GM18499 (cell line): ENCODE data around the gene S100PBP.

Experiments used
- ATAC-seq: cut with Tn5 transposase; IDR thresholded peaks from one replicate; pipeline ENCODE4 v1.9.1; 2021; ENCODE audit warnings: moderate number of reproducible peaks; ENCODE audit not compliant: insufficient read depth, unreplicated experiment

The S100PBP gene

DNA sequence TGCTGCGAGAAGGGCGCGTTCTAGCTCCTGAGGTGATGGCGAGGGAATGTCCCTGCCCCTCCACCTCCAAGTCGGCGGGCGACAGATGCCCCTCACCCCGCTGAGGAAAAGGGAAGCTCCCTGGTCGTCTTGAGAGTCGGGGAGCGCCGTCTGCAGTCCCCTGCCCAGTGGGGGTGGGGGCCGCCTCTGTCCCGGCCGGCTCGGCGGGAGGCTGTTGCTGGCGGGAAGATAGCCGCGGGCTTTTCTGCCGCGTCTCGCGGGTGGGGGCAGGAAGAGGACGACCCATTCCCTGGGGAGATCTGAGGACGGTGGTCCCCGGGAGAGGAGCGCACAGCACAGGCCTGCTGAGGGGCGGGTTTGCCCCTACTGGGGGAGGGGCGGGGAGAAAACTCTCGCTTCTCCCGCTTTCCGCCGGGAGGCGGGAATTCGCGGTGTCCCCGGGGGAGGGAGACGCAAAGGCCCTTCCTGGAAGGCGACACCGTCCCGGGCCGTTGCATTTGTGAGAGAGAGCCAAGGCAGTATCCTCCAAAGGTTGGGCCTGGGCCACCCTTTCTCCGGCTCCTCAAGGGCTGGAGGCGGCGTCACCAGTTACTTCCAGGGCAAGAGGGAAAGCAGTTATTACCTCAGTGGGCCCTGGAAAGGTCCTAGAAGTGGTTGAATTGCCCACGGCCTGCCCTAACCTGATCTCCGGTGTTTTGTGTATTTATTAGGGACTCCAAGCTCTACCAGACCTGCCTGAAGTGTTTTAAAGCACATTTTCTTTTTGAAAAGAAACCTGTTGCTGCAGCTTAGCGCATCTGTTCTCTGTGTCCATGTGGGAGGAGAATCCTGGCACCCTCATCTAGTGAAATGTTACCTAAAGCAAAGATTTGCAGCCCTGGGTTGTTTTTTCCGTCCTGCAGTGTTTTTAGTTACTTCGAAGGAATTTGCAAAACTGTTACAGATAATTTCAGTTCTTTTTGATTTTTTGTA, 648 bp downstream of the S100PBP start:
- ATAC-seq = no peak

DNA sequence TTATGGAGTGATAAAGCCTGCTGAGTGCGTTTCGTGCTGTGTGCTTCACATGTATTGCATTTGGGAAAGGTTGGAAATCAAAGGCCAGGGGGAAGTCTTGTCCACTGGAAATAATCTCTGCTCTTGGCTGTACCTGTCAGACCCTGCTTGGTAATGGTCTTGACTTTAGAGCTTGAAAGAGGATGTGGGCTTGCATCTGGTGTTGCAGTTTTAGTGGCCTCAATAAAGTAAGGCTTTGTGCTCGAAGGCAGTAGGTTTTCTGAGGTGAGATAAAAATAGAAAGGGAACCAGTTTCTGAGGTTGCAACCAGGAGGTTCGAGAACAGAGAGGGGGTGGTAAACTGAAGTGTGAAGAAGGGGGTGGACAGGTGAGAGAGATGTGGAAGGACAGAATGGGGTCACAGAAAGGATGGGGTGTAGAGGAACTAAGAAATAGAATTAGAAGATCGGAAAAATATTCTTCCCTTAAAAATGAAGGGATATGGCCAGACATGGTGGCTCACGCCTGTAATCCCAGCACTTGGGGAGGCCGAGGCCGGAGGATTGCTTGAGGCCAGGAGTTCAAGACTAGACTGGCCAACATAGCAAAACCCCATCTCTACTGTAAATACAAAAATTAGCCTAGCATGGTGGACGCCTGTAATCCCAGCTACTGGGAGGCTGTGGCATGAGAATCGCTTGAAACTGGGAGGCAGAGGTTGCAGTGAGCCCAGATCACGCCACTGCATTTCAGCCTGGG, 1.5 kb downstream of the S100PBP start:
- ATAC-seq = no peak

DNA sequence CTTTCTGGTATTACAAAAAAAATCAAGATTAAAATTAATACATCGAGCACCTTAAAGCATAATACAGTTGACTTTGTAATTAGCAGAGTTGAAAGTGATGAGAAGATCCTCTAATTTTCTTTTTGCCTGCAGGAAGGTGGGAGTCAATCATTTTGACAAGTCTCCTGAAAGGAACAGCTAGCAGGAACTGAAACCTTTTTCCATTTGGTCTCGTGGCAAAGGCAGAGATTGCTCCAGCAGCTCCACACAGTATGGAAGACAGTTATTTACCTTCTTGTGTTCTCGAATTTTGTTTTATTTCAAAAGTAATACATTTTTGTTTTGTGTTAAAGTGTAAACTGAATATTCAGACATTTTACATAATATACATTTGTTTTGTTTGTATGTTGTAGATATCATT, 7.7 kb downstream of the S100PBP start:
- no peak for ATAC-seq

DNA sequence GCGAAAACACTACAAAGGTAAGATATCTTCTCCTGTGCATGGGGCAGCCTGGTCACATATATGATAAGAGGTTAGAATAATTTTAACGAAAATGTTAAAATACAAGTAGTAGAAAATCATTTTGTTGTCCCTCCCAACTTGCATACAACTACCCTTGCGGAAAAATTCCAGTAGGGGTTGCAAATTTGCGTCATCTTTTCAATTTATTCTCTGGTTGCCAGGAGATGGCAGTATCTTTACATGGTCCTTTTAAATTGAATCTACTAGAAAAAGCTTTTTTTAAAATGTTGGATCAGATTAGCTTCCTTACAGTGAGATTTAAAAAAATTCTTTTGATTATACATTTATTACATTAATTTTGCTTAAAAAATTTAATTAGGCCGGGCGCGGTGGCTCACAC, 10.9 kb downstream of the S100PBP start:
- ATAC-seq = no peak

DNA sequence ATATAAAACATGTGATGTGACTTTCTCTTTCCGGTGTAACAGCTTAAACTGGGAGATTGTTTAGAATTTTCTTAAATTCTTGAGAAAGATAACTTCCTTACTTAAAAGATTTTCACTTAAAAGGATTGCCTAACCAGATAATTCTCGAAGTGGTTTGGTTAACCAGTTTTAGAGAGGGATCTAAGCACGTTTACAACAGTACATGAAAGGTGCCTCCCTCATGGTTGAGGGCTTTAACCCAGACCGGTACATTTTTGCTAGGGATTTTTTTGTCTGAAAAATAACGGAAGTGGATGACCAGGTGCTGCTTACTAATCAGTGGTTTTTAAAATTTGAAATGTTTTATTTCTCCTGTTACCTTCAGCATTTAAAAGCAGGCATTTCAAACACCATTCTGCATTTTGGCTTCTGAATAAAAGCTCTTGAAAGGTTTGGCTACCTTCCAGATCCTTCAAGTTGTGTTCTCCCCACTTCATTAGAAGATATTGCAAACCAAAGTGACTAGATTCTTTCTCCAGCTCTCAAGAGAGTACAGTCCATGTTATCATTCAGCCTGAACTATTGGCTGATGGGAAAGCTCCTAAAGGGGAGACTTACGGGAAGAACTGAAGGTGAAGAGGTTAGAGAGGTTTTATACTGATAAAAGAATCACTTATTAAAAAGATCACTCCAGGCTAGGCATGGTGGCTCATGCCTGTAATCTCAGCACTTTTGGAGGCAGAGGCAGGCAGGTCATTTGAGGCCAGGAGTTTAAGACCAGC, 12.8 kb downstream of the S100PBP start:
- no peak for ATAC-seq

DNA sequence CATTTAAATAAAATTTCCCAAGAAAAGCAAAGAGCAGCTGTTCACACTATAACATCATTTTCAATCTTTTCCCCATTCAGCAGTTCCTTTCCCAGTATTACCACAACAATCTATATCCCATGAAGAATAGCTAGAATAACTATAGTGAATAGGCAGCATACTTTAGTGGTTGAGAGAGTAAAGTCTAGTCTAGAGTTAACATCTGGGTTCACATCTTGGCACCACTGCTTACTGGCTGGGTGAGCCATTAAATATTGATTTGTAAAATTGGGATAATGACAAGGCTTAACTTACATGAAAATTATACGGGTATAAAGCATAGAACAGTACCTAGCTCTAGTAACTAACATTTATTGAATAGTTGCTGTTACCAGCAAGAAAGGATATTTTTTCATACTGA, 14.4 kb downstream of the S100PBP start:
- no peak for ATAC-seq

DNA sequence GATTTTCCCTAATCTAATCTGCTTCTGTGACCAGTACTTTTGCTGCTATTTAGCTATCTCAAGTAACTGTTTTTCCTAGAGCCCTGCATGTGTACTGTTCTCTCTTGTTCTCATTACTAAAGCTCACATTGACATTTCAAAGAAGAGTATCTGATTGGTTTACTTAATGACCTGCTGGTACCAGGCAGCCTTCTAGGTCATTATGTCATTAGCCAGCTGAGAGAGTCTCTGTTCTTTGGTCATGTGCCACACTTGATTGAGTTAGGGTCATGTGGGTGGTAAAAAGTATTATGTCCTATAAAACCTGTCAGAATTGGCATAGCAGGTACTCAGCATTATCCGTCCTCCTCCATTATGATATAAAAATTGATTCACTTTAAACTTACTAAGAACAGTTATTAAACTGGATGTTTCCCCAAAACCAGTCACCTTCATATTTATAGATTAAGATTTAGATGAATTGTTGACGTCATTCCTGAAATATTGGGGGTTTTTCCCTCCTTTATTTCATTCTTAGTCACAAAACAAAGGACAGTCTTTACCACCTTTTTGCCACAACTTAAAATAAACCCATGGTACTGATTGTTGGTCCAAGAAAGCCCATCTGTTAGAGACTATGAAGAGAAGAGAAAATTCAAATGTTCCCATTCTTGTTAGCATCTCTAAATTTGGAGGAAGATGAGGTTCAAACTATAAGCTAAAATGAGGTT, 31.1 kb downstream of the S100PBP start:
- ATAC-seq = no peak

DNA sequence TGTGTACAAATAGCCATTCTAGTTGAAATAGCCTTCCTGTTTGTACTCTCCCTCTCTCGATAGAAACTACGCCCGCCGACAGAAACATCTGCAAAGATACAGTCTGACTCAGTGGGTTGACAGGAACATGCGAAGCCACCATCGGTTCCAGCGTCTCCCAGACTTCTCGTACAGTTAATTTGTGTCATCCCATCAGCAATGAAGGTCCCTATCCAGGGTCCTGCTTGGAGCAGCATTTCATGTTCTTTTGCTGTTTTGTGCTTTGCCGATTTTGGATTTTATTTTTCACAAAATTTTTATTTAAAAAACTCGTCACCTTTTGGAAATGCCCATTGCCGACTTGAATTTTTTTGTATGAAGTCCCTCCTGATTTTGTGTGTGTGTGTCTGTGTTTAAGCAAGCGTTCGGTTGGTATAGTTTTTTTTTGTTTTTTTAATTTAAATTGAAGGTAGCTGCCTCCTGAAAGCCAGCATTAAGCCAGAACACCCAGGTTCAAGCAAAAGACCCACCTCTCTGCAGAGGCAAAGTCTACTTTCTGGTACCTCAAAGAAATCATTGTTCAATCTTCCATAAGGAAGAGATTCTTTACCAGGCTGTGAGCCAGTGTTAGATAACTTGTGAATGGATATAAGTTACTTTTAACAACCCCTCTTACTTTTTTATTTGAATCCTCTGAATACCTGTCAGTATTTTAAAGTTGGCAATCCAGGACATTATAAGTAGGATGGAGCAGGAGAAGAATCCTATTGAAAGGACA, 38.6 kb downstream of the S100PBP start:
- no peak for ATAC-seq

DNA sequence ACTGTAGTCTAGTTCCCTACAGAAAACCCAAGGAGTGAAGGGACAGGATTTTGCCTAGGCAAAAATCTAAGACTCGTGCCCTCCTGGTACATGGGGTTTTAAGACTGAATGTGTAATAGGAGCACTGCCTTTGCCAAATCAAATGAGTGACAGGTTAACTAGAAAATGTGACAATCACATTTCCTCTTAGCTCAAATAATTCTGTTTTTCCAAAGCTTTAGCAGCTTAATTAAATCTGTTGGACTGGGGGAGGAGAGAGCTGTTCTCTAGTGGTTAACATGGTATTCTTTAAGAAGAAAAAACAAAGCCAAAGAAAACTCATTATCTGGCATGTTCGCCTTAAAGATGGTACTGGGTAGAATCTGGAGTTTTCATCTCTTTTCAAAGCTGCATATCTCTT, 40.7 kb downstream of the S100PBP start:
- ATAC-seq = no peak

DNA sequence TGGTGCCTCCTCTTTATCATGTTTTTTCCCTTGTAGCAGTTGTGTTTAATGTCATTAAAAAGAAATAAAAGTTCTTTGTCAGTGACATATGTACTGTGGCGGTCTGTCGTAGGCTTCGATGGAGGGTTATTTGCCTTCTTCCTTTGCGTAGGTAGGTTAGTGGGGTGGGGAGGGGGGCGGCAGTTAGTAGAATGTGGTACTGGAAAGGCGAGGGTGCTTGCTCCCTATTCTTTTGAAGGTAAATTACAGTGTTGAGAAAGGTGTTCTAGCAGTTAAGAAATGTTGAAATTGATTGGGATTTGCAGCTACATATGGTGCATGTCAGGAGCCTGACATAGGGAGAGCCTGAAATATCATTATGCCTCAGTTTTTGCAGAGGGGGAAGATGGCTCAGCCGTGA, 41.3 kb downstream of the S100PBP start:
- ATAC-seq = no peak

DNA sequence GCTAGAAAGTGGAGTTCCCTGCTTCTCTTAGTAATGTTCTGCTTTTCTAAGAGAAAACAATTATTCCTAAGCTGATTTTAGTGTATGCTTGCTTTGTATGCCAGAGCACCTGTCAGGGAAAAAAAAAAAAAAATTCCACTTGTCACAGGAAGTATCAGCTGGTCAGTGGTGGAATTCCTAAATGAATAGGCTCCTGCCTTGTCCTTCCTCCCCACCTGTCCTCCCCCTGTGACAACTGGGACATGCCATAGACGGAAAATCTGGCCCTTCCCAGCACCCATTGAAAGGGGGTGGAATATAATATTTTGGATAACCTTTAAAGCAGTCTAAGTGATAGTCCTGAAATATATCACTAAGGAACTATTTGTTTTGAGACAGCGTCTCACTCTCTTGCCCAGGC, 42.5 kb downstream of the S100PBP start:
- ATAC-seq = no peak

DNA sequence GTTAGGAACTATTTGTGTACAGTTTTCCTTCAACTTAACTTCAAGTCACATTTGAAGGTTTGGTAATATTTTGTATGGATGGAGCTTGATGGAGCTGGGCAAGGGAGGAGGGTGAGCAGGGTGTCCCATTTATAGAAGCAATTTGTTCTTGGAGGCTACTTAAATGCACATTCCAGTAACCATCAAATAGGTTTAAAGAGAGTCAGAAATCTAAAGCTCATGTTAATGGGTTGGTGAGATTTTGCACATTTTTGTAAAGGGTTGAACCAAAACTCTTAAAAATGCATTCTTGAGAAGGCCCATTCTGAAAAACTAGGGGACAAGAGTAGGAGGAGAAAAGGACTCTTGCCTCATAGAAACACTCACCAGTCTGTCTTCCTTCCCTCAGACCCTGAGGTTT, 43.1 kb downstream of the S100PBP start:
- ATAC-seq = no peak

DNA sequence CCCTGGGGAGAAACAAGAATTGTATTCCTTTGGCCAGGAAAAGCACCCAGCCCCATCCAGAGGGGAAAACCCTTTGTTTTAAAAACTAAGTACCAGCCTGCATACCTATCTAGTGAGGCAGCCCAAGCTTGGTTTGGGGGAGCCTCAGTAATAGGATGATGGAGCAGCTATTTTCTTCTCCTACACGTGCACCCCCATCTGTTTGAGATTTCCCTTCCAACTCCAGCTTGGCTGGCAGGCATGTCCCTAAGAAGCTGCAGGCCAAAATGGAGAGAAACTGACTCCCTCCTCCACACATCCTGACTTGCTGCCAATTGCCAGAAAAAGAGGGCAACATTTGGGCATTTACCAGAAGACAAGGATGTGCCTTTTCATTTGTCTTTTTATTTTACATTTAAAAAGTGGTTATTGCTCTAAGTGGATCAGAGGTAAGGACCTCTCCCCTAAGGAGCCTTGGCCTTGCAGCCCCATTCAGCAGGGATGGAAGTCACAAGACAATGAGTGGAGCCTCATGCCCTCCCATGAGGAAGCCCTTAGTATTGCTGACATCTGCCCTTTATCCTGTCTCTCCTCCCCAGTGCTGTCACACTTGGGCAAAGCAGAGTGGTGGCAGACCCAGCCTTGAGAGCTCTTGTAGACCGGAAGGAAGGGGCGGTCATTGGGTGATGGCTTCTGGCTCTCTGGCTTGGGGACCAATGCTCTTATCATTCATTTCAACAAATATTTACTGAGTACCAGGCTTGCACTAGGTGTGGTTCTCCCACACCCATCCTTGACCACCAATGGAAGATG, 44.6 kb downstream of the S100PBP start:
- no peak for ATAC-seq

DNA sequence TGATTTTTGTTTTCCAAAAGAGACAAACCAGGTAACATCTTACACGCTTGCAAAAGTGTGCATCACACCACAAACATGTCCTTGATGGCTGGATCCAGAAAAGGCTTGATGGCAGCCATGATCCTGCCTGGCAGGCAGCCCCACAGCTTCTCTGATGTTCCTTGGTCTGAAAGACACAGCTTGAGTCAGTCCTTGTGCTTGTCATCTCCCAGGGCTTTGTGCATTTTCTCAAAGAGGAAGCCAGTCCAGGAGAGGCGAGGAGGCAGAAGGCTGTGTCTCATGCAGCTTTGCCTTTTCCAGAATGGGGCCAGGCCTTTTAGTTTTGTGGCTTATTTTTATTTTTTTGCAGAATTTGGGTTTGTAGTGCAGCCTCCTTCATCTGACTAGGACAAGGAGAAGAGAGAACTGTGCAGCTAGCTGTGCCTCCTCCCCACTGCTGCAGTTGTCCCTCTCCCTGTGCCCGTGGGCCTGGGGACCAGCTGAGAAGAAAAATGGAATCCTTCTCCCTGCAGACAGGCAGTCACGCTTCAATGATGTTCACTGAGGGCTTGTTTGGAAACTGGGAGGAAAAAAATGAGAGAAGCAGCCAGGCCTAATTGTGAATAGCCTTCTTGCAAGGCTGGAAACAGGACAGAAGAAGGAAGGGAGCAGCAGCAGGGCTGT, 45.9 kb downstream of the S100PBP start:
- ATAC-seq = no peak

DNA sequence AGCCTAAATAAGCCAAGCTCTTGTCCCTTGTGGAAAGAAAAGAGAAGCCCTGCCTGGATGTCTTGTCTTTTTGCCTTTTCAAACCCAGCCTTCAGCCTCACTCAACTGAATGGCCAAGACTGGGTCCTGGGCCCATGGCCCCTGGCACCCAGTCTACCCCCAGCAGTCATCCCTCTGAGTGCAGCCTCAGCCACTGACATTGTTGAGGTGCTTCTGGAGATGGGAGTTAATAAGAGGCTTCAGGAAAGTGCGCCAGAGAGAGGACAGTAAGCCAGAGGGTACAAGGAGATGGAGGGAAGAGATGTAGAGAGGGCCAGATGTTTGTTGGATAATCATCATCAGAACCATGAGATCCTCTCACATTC, 46.4 kb downstream of the S100PBP start:
- no peak for ATAC-seq

DNA sequence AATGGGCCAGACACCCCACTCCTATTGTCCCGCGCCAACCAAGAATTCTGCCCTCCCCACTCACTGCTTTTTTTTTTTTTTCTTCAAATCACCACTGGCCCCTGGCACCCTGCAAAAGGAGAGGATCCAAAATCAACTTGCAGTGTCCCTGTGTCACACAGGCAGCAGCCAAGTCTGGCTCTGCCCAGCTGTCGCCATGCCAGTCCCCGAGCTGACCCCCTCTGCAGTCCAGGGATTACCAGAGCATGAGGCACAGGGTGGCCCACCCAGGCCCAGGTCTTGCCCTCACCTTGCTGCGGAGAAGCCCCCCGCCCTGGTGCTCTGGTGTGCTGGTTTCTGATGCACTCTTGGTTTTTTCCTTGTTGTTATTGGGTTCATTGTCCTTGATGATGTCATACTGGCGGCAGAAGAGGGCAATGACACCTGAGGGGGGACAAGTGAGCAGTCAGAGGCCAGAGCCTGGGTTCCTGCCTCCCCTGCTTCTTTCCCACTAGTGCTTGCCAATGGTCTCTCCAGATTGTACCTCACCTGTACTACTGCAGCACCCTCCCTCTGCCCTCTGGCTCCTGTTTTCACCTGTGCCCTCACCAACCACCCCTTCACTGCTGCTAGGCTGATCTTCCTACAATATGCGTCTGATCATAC, 47.0 kb downstream of the S100PBP start:
- ATAC-seq = no peak

DNA sequence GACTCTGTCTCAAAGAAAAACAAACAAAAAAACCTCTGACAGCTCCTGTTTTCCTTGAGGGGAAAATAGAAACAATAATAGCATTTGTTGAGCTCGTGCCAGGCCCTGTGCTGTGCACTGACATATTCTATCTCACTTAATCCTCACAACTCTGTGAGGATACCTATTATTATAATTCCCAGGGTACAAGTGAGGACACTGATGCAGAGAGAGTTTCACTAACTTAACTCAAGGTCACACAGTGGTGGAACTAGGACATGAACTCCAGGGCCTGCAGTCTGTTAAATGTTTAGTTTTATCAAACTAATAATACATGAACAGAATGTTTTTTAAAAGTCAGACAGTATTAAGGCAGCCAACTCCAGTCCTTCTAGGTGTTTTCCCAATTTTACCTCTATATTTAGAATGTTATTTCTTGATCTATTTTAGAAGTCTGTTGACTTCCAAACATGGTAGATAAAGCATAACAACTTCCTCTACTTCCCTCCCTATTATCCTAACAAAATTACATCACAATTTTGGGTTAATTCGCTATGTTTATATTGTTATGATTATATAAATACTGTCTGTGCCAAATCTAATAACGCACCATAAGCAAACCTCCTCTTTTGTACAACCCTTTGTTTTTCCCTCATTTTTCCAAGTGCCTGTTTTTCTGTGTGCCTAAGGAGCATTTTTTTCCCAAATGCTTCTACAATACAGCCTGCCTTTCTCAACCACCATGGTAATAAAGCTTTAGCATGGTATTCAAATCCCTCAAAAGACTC, 48.4 kb downstream of the S100PBP start:
- no peak for ATAC-seq
